GM21786 (cell line): Measurements from ENCODE around the gene NDUFA7.
"Not testable (repeated sequence)": the region's sequence is repeated elsewhere in the genome, so short reads cannot be mapped to it uniquely, and the experiment has no call there.

Source experiments
- ATAC-seq: cut with Tn5 transposase; IDR thresholded peaks from one replicate; pipeline ENCODE4 v1.9.1; 2021; ENCODE audit not compliant: unreplicated experiment

Gene NDUFA7

DNA sequence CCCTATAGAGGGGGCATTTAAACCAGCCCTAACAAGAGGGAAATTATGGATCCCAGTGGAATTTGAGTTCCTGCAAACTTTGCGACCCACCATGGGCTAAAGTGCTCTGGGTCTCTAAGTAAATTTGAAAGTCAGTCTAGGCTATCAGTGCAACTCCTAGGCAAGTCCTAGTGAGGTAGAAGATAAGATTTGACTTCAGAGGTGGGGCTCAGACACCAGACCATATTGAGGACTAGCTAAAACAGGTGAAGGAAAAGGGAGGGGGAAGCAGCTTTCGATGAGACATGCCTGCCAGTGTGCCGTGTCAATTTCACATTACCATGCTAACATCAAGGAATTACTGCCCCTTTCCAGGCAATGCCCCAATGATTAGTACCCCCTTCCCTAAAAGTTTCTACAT lies 51.5 kb downstream of the NDUFA7 start:
- ATAC-seq = no peak

GRCh38 chr19:8265872-8266271 lies 55.3 kb downstream of the NDUFA7 start:
- ATAC-seq = no peak

- not testable (repeated sequence) for ATAC-seq
Observed at GRCh38 chr19:8264248-8264647, 56.9 kb downstream of the NDUFA7 start.

DNA sequence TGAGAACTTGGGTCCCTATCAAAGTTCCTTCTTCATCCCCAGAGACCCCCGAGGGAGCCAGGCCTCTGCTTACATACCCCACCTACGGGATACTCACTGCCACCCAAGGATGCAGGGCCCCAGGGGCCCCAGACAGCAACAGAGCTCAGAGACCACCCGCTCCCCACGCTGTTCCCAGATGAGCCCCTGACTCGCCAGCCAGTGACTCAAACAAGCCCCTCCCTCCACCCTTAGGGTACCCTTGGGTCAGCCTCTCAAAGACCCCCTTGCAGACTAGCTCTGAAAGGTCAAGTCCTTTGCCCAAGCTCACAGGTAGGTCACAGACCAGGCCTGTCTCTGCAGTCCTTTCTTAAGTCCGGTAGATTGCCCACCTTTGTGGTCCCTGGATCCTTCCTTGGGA lies 58.7 kb downstream of the NDUFA7 start:
- no peak for ATAC-seq

- no peak for ATAC-seq
Observed at GRCh38 chr19:8261881-8262280, 59.3 kb downstream of the NDUFA7 start.

DNA sequence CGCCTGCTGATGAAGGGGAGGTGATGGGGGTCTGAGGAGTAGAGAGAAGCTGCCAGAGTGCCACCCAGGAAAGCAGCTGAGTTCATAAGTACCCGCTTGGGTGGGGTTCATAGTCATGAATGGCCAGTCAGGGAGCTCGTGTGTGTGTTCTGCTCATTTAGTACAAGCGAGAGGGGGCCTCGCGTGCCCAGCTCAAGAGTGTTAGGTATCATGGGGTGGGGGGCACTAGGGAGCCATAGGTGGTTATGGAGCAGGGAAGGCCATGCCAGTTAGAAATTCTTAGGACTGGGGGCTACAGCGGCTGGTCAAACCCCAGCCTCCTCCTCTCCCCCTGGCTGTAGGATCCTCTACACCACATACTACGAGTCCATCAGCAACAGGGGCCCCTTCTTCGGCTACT lies 59.8 kb downstream of the NDUFA7 start:
- ATAC-seq = no peak
